Measurements from ENCODE around the gene UNC5C. TPM values are rescaled to one million over a fixed set of nuclear protein-coding genes. Genes with fewer than 3 reads are reported as not detected.

UNC5C gene
- total and polyA plus RNA-seq, 10 donors: 0.43 to 15.7 (median 7.8) TPM

DNA sequence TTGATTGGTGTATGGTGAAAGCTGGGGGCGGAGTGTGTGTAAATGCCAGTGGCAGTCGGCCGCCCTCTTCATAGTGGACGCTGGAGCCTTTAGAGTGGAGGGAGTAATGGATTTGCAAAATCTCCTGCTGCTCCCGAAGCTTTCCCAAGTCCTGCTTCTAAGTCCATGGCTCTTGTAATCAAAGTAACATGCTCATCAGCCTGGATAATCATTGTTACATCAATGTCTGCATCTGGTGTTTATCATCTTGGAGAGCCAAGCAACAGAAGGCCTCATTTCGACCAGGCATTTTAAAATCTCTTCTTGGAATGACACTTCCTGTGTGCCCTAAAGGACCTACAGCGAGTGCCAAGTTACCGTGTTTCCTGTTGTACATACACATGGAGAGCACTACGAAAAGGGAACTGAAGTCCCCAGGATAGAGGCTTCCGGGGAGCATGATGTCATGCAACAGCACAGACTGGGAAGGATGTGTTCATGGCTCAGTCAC, 32.2 kb downstream of the UNC5C start:
- intact Hi-C loops (cut with DNase I; ENCODE audit: low total_unique reads): no loop called here
- no peak for DNase-seq
- H3K36me3 ChIP-seq: no peaks in the 10 kb centered on the region
- H3K9me3 ChIP-seq: peaks cover 0 to 3% (median 0%) of the 10 kb centered on the region in 8 donors
- no peaks in the 10 kb centered on the region for H3K4me1 ChIP-seq
- no peak overlapping the region for H3K4me3 ChIP-seq
- no peaks in the 10 kb centered on the region for H3K27me3 ChIP-seq (replicated peaks in 1 of 7)
- H3K27ac ChIP-seq: peak overlapping the region in 5 of 8 donors; percentile 3 to 41 (median 34)
- no peak for TF ChIP-seq POLR2A (IDR thresholded peaks at IDR 0.05)
- TF ChIP-seq POLR2AphosphoS5 (IDR thresholded peaks at IDR 0.05): no peak
- TF ChIP-seq, protein P1, sequence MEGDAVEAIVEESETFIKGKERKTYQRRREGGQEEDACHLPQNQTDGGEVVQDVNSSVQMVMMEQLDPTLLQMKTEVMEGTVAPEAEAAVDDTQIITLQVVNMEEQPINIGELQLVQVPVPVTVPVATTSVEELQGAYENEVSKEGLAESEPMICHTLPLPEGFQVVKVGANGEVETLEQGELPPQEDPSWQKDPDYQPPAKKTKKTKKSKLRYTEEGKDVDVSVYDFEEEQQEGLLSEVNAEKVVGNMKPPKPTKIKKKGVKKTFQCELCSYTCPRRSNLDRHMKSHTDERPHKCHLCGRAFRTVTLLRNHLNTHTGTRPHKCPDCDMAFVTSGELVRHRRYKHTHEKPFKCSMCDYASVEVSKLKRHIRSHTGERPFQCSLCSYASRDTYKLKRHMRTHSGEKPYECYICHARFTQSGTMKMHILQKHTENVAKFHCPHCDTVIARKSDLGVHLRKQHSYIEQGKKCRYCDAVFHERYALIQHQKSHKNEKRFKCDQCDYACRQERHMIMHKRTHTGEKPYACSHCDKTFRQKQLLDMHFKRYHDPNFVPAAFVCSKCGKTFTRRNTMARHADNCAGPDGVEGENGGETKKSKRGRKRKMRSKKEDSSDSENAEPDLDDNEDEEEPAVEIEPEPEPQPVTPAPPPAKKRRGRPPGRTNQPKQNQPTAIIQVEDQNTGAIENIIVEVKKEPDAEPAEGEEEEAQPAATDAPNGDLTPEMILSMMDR (IDR thresholded peaks at IDR 0.05 in 8 of 11, conservative IDR thresholded peaks at IDR 0.05 in 3 of 11): no peak
- 66 to 81% (median 73%) methylated on average over 10 of the region's 10 CpGs for WGBS, 5 donors

DNA sequence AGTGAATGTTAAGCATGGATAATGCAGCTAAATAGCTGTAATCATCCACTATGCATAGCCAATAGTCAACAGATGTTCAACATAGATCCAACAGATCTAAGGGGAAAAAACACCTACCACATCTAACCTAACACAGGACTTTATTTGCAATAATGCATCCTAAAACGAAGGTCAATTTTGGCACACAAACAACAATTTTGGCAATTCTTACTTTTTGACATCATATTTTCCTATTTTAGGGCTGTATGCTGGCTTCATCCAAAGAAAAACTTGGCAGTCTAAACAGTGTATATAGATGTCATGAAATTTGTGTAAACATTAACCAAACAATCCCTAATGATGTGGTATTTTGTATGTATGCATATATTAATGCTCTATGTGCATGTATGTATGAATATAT, 33.2 kb downstream of the UNC5C start:
- intact Hi-C loops (cut with DNase I; ENCODE audit: low total_unique reads): no loop called here
- Histone ChIP-seq H3K4me1 (no peaks in the 10 kb centered on the region), H3K9me3 (no peaks in the 10 kb centered on the region), H3K4me3 (no peak overlapping the region), H3K27ac (no peak overlapping the region), H3K27me3 (replicated peaks in 1 of 7) (no peaks in the 10 kb centered on the region), H3K36me3 (no peaks in the 10 kb centered on the region)
- TF ChIP-seq, protein P1 (IDR thresholded peaks at IDR 0.05 in 8 of 11, conservative IDR thresholded peaks at IDR 0.05 in 3 of 11): no peak
- TF ChIP-seq POLR2A (IDR thresholded peaks at IDR 0.05) (no peak), POLR2AphosphoS5 (IDR thresholded peaks at IDR 0.05) (no peak)
- DNase-seq: no peak
- WGBS, 5 donors: 58 to 75% (median 70%) methylated on average over 1 of the region's 1 CpG

- Histone ChIP-seq H3K27me3 (replicated peaks in 1 of 7) (no peaks in the 10 kb centered on the region), H3K4me3 (no peak overlapping the region), H3K9me3 (no peaks in the 10 kb centered on the region), H3K4me1 (no peaks in the 10 kb centered on the region), H3K36me3 (no peaks in the 10 kb centered on the region), H3K27ac (no peak overlapping the region)
- no peak for TF ChIP-seq POLR2AphosphoS5 (IDR thresholded peaks at IDR 0.05)
- no peak for TF ChIP-seq POLR2A (IDR thresholded peaks at IDR 0.05)
- TF ChIP-seq, protein P1 (IDR thresholded peaks at IDR 0.05 in 8 of 11, conservative IDR thresholded peaks at IDR 0.05 in 3 of 11): no peak
- intact Hi-C loops (cut with DNase I; ENCODE audit: low total_unique reads): no loop called here
- 83 to 88% (median 87%) methylated on average over 4 of the region's 4 CpGs for WGBS, 5 donors
- DNase-seq: no peak
Observed at GRCh38 chr4:95513022-95513421, 35.8 kb downstream of the UNC5C start.

DNA sequence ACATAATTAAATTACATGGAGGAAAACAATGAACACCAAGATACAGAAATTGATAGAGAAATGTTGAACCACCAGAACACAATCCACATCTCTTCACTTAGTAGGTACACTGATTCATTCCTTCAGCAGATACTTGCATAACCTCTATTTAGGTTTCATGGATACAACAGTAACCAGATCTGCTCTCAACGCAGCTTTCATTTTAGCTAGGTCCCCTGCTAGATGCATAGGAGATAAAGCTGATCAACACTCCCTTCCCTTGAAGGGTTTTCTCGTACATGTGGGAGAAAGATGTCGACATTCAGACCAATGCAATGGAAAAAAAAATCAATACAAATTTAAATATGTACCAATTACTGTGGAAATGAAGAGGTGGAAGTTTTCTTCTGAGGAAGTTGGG, 37.3 kb downstream of the UNC5C start:
- no peaks in the 10 kb centered on the region for H3K36me3 ChIP-seq
- TF ChIP-seq POLR2A (IDR thresholded peaks at IDR 0.05): no peak
- TF ChIP-seq, protein P1 (IDR thresholded peaks at IDR 0.05 in 8 of 11, conservative IDR thresholded peaks at IDR 0.05 in 3 of 11): no peak
- TF ChIP-seq POLR2AphosphoS5 (IDR thresholded peaks at IDR 0.05): no peak
- H3K9me3 ChIP-seq: no peaks in the 10 kb centered on the region
- H3K4me1 ChIP-seq: no peaks in the 10 kb centered on the region
- intact Hi-C loops (cut with DNase I; ENCODE audit: low total_unique reads): no loop called here
- no peaks in the 10 kb centered on the region for H3K27me3 ChIP-seq (replicated peaks in 1 of 7)
- DNase-seq: no peak
- no peak overlapping the region for H3K4me3 ChIP-seq
- H3K27ac ChIP-seq: no peak overlapping the region
- WGBS, 5 donors: 86 to 92% (median 86%) methylated on average over 3 of the region's 3 CpGs

Data from spleen (tissue), 11 donors.